22Rv1 (cell line): ENCODE measurements around the gene LRRN3.
A peak's percentile ranks its signal among the peaks of the same experiment; 100 is the strongest.

ENCODE experiments used
- H3K27ac ChIP-seq: fragments of 450-650 bp; 2 replicates; pipeline ENCODE4 v1.5.1; 2017
- CTCF ChIP-seq: fragments of 450-650 bp; IDR thresholded peaks from 2 replicates; pipeline ENCODE4 v1.5.1; 2017; ENCODE audit warnings: mild to moderate bottlenecking
- ZFX ChIP-seq: fragments of 450-650 bp; IDR thresholded peaks from 2 replicates; pipeline ENCODE4 v1.6.1; 2017; ENCODE audit warnings: antibody characterized with exemption, borderline replicate concordance

Gene LRRN3

GRCh38 chr7:111096997-111097396, 6.1 kb downstream of the LRRN3 start:
- no peak for TF ChIP-seq ZFX
- no peak for TF ChIP-seq CTCF
- no peak overlapping the region for H3K27ac ChIP-seq

GRCh38 chr7:111098011-111098925, 7.3 kb downstream of the LRRN3 start:
- H3K27ac ChIP-seq = no peak overlapping the region
- TF ChIP-seq ZFX (no peak), CTCF (peak; percentile 91)

- H3K27ac ChIP-seq = no peak overlapping the region
- peak; percentile 56 for TF ChIP-seq CTCF
- no peak for TF ChIP-seq ZFX
These were observed 8.0 kb downstream of the LRRN3 start for GRCh38 chr7:111098926-111099250.

- no peak for TF ChIP-seq ZFX
- TF ChIP-seq CTCF = no peak
- no peak overlapping the region for H3K27ac ChIP-seq
These were observed 11.1 kb downstream of the LRRN3 start for GRCh38 chr7:111101856-111102646.

GRCh38 chr7:111103136-111103535, 12.2 kb downstream of the LRRN3 start:
- H3K27ac ChIP-seq = no peak overlapping the region
- TF ChIP-seq CTCF = no peak
- no peak for TF ChIP-seq ZFX

- no peak overlapping the region for H3K27ac ChIP-seq
- TF ChIP-seq ZFX = no peak
- TF ChIP-seq CTCF = no peak
These were observed 12.8 kb downstream of the LRRN3 start for GRCh38 chr7:111103678-111104274.
